Pons (tissue), 1 donor: Measurements from ENCODE around the gene SMIM10.
A peak's percentile ranks its signal among the peaks of the same experiment; 100 is the strongest.
"Not testable (repeated sequence)": the region's sequence is repeated elsewhere in the genome, so short reads cannot be mapped to it uniquely, and the experiment has no call there.

ENCODE experiments used
- DNase-seq: peaks from one replicate; pipeline ENCODE4 v3.0.0-alpha.2; 2016; ENCODE audit warnings: low spot score

The SMIM10 gene

DNA sequence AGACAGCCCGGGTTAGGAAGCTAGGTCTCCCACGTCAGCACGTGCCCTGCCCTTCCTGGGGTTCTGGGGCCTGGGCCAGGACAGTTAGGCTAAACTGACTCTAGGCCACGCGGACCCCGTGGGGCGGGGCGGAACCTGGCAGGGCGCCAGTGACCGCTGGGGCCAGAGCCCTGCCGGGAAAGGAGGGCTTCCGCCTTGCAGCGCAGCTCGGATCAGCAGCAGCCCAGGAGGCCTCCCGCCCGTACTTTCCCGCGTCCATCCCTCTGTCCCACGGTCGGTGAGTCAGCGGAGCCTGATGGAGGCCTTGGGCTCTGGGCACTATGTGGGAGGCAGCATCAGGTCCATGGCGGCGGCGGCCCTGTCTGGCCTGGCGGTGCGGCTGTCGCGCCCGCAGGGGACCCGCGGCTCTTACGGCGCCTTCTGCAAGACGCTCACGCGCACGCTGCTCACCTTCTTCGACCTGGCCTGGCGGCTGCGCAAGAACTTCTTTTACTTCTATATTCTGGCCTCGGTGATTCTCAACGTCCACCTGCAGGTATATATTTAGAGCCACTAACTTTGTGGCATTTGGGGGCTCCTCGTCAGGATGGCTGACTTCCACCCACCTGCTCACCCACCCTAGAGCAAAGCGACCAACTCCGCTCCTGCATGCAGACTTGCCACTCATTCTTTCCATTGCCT is at the start of gene SMIM10:
Gene SMIM10, plus strand, starts transcription at position 191 of the 681 bp plus-strand sequence. Its CDS starts 105 bp downstream, at position 296.
- DNase-seq: peak; percentile 14

GRCh38 chrX:134946364-134946763 is 44.4 kb upstream of the SMIM10 start:
- DNase-seq: not testable (repeated sequence)

DNA sequence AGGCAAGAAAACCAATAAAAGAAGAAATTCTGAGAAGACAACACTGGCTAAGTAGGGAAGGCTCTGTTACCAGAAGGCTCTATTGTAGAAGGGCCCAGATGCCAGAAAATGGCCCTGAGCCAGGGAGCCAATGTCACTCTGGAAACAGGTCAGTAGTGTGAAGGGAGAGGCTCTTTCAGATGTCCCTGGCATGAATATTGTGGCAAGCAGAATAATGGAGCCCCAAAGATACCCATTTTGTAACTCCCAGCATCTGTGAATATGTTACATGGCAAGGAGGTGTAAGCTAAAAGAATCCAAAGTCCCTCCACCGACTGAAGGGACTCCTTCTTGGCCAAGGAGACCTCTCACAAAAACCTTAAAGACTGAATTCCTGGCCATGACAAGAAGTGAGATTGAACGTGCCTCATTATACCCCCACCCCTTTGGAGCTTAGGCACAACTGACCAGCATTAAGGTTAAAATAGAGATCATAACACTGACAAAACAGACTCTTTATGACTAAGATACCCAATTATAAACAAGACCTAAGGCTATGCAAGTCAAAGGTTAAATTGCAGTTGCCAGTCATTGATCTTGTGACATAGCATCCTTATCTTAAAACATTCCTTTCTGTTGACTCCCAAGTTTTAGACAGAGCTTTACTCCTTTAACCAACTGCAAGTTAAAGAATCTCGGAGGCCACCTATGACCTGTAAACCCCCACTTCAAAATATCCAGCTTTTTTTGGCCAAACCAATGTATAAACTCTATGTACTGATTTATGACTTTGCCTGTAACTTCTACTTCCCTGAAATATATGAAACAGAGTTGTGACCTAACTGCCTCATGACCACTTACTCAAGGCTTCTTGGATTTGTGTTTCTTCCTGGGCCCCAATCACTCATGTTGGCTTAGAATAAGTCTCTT is 42.2 kb upstream of the SMIM10 start:
- DNase-seq: no peak

DNA sequence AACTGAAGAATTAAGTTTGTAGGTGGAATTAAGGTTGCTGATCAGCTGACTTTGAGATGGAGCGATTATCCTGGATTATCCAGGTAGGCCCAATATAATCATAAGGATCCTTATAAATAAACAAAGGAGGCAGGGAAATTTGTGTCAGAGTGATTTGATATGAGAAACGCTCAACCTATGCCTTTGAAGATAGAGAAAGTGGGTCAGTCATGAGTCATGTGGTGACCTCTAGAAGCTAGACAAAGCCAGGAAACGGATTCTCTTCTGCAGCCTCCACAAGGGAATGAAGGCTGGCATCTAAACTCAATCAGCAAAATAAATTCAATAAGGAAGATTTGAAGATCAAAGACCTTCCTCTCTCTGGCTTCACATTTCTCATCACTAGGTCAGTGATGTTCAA is 41.5 kb upstream of the SMIM10 start:
- DNase-seq: no peak

DNA sequence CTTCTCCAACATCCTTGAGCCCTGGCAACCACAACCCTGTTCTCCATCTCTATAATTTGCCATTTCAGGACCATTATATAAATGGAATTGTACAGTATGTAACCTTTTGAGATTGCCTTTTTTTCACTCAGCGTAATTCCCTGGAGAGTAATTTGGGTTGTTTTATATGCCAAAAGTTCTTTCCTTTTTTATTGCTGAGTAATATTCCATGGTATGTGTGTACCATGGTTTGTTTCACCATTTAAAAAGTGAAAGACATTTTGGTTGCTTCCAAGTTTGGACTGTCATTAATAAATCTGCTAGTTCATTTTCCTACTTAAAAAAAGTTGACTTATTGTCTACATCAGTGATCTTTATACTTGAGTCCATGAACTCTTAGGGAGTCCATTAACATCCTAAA is 33.0 kb upstream of the SMIM10 start:
- no peak for DNase-seq

DNA sequence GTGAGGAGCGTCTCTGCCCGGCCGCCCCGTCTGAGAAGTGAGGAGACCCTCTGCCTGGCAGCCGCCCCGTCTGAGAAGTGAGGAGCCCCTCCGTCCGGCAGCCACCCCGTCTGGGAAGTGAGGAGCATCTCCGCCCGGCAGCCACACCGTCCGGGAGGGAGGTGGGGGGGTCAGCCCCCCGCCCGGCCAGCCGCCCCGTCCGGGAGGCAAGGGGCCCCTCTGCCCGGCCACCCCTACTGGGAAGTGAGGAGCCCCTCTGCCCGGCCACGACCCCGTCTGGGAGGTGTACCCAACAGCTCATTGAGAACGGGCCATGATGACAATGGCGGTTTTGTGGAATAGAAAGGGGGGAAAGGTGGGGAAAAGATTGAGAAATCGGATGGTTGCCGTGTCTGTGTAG is 30.4 kb upstream of the SMIM10 start:
- DNase-seq: not testable (repeated sequence)

DNA sequence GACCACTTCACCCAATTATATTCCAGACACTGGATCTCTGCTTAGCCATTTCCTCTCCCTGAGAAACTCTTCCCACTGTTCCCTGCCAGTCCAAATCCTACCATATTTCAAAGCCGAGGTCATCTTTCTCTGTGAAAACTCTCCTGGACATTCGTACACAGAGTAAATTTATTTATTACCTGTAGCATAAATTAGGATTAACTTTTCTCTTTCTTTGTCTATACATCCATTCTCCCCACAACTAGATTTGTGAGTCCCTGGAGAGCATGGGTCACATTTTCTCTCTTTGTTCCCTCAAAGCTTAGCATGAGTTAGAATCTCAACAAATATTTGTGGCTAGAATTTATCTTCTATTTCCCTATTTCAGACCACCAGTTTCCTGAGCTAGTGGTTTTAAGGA is 27.8 kb upstream of the SMIM10 start:
- no peak for DNase-seq

DNA sequence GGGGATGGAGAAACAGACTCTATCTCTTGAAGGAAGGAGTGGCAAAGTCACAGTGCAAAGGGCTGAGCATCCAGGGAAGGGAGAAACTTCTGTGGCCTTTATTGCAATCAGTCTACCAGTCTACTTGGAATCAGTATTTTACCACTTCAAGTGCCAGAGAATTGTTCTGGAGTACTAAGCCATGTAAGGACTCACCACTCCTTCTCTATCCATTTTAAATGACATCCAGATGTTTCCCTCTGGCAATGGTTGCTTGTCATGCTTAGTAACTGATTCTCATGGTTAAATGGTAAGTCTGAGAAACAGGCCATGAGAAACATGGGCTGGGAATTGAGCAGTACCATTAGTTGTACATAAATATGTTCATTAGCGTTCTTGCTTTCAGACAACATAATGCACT is 21.1 kb upstream of the SMIM10 start:
- no peak for DNase-seq

GRCh38 chrX:134971926-134972325 is 18.9 kb upstream of the SMIM10 start:
- DNase-seq: no peak

GRCh38 chrX:134975516-134975915 is 15.3 kb upstream of the SMIM10 start:
- no peak for DNase-seq

- DNase-seq: no peak
These were observed 8.9 kb upstream of the SMIM10 start for GRCh38 chrX:134981910-134982309.

DNA sequence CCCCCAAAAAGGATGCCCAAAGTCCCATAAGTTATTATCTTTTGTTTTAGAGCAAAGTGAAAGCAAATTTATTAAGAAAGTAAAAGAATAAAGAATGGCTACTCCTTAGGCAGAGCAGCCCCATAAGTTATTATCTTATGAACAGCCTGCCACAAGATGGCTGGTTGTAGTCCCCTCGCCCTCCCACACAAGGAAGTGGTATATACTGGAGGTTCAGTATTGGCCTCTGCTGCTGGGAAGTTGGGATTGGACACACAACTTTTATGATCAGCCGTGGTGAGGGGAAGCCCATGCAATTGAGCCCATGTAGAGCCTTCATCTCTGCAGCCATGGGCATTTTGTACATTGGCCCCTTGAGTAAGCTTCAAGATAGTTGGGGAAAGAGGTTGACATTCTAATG is 8.0 kb upstream of the SMIM10 start:
- no peak for DNase-seq

DNA sequence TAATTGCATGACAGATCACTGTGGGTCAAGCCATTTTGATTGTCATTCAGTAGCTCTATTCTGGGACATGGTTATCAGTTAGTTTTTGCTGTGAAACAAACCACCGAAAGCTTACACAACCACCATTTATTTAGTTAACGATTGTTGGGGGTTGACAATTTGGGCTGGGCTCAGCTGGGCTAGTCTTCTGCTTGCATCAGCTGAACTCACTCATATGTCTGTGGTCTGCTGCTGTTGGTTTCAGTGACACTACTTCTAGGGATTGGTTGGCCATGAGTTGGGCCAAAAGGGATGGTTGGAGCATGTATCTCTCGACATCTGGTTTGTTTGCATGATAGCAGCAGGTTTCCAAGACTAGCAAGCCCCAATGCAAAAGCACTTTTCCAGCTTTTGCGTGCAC is 5.3 kb upstream of the SMIM10 start:
- DNase-seq: no peak

DNA sequence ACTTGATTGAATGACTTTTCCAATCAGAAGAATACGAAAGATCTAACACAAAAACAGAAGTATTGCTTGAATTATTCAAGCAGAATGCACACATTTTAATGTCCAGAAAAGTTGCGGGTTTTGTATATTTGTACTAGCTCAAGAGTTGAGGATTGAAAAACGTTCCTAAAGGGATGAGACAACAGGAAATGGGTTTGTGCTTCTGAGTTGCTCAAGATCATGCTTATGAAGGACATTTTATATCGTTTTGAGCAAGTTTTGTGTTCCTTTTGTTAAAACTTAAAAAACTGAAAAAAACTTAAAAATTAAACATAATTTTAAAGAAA is 353 bp upstream of the SMIM10 start:
- no peak for DNase-seq

DNA sequence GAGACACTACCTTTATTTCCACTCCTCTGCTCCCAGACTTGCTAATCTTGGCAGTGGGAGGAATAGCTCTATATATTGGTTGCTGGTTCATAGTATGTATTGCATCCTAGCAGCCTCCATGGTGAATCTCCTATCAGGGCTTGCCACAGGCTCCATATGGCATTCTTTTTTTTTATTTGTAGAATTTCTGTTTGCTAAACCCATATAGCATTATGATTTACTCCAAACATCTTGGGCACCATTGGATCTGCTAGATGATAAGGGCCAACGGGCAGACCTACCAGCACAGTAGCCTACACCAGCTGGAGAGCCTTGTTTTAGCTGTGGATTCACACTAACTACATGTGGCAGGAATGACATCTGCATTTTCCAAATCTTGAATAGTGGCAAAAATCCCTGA is 6.9 kb downstream of the SMIM10 start:
- DNase-seq: no peak

DNA sequence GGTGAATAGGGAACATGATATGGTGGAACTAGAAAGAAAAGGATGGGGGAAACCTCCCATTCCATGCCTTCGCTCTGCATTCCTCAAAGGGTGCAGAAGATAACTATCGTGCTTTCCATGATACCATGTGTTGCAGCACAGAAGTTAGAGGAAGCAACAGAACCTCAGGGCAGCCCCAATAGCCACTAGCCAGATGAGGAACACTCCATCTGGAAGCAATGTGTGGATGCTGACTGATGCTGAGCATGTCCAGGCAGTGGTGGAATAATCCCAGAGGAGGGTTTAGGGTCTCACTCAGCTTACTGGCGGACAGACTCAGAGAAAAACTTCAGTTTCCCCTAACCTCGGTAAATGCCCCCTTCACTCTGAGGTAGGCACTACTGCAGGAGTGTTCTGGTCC is 7.5 kb downstream of the SMIM10 start:
- DNase-seq: no peak

GRCh38 chrX:134999469-134999868 is 8.7 kb downstream of the SMIM10 start:
- peak; percentile 20 for DNase-seq

DNA sequence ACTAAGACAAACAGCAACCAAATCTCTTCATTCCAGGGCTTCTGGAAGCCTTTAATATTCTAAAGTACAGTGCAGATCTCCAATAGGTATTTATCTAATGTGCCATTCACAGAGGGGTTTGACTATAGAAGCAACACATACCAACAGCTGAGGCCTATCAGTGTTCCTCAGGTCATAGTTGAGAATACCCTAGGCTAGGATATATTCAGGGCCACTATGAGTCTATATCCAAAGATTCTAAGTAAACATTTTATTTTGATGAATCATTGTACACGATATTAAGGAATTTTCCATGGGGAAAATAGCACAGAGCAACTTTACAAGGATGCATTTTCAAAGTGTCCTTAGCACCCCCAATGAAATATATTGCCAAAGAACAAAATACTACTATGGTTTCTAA is 9.7 kb downstream of the SMIM10 start:
- DNase-seq: no peak

DNA sequence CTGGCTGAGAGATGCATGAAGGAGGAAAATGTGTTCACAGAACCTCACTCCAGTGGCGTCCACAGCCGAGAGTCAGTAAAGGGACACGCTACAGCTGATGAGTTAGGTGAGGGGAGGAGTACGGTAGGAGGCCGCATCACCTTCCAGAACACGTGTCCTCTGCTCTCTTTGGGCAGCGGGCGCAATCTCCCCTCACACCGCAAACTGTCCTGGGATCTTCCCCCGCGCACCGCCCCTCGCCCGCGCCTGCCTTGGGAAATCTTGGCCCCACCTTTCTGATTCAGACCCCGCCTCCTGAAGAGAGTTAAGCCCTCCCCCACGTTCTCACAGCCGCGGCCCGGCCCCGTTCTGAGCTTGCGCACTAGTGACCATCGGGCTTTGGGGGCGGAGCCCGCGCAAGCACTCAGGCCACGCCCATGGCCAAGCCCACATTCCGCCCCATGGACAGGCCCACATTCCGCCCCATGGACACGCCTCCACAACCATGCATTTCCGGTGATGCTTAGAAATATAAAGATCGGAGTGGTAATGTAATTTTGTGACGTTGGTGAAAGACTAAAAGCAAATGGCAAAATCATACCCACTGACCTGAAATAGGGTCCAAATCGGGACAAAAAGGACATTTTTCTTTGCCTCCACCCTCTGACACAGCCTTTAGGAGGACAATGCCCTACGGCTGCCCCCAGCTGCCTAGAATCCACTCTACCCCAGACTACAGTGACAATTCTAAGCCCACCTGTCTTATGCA is 13.3 kb downstream of the SMIM10 start:
- peak; percentile 87 for DNase-seq

DNA sequence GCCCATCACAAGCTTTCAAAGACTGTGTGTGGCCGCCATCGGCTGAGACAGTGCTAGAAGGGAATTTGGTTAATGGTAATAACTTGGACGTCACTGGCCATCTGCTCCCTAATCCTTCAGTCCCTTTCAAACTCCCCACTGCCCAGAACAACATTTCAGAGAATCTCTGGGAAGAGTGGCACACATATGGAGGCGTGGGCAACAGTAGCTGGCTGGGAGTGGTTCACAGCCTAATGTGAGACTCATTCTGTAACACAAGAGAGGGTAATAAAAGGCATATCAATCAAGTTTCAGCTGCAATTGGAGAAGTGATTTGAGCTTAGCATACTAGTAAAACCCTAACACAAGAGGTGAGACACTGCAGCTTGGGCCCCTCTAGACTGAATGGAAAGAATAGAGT is 15.4 kb downstream of the SMIM10 start:
- DNase-seq: no peak

DNA sequence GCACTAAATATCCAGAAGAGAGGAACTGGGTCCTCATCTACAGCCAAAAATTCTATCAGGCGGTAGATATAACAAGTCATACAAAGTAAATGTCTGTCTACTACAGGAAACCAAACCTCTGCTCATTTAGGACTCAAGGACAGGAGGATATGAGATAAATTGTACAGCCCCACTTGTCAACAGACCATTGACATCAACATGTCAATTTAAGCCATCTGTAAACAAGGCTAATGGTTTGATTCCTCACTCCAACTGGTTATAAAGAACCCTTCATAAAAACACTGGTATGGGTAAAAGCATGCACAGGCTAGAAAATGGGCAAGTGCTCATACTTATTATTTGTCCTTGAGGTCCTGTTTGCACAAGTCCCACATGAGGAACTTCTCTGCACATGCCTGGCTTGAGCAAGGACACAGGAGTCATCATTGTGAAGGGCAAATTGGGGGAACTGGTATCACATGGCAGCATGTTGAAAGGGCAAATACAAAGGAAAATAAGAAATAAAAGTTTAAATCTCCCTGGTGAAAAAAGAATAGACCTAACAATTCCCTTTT is 18.3 kb downstream of the SMIM10 start:
- no peak for DNase-seq

DNA sequence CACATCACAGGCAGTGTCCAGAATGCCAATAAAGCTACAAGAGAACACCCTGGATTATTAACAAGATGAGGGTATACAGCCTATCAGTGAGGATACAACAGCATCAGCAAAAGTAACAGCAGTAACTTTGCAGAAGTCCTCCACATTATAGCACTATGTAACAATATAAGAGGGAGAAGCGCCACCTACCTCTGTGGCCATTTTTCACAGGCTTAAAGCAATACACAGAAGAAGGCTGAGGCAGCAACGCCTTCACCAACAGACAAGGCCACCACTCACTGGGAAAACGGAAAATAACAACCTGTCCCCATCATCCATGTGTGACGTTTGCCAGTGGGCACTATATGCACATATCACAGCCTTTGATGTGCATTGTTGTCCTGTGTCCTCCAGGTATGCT is 19.0 kb downstream of the SMIM10 start:
- no peak for DNase-seq

DNA sequence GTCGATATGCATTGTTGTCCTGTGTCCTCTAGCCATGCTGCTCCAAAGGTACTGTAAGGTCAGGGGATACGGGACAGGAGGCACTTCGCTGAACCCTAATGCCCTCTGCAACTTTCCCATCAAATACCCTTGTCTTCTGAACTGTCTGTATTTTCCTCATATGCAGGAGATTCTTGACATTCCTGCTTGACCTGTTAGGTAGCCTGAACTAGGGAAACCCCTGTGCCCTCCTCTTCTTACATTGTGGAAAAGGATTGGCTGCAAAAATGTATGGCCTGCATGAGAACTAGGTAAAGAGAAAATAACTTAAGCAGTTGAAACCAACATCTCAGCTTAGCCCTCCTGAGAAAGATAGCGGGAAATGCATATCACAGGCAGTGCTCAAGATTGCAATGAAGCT is 20.1 kb downstream of the SMIM10 start:
- no peak for DNase-seq
